H1 (cell line): ENCODE data around the gene VPS54. TPM values are rescaled to one million over a fixed set of nuclear protein-coding genes. Genes with fewer than 3 reads are reported as not detected.

ENCODE experiments used
- CTCF ChIA-PET: fragments of 300-600 bp; sonication (Branson Sonifier 250); formaldehyde crosslinking; loops from one replicate; lab custom pipeline; 2021; ENCODE audit not compliant: partially characterized antibody; lab: Charles Lee
- POLR2A ChIA-PET: fragments of 300-600 bp; sonication (Branson Sonifier 250); formaldehyde crosslinking; loops from one replicate; lab custom pipeline; 2021; ENCODE audit warnings: inconsistent platforms; ENCODE audit not compliant: partially characterized antibody; lab: Charles Lee
- DNase-seq, 2 experiments: peaks; one replicate each; pipeline versions ENCODE4 v3.0.0 to v3.0.0-alpha.2; 2010 to 2022; ENCODE audit warnings: low spot score in 2 of 2, low read depth in 1 of 2, mixed read lengths in 1 of 2
- FAIRE-seq: peaks from 2 replicates; lab custom pipeline; 2011; peaks lifted over from hg19 to GRCh38; lab: Jason Lieb, UNC
- H2AFZ ChIP-seq: 2 replicates; pipeline ENCODE4 v1.8.1; 2012; ENCODE audit warnings: low read length, inconsistent platforms
- H2AK5ac ChIP-seq: 2 replicates; pipeline ENCODE4 v1.6.1; 2013; ENCODE audit warnings: low read depth, low read length
- H2BK120ac ChIP-seq: replicated peaks from 2 replicates; pipeline ENCODE3; 2013; ENCODE audit warnings: low read depth, low read length, inconsistent platforms
- H2BK12ac ChIP-seq: 2 replicates; pipeline ENCODE4 v1.6.1; 2013; ENCODE audit warnings: low read depth, low read length
- H2BK15ac ChIP-seq: 2 replicates; pipeline ENCODE4 v1.6.1; 2013; ENCODE audit warnings: low read length
- H2BK20ac ChIP-seq: 2 replicates; pipeline ENCODE4 v1.6.1; 2013; ENCODE audit warnings: low read length
- H2BK5ac ChIP-seq: 2 replicates; pipeline ENCODE4 v1.6.1; 2013; ENCODE audit warnings: low read depth, low read length
- H3K14ac ChIP-seq: 2 replicates; pipeline ENCODE4 v1.6.1; 2013; ENCODE audit warnings: inconsistent platforms; ENCODE audit not compliant: insufficient read length
- H3K18ac ChIP-seq: 2 replicates; pipeline ENCODE4 v1.6.1; 2013; ENCODE audit warnings: low read length; ENCODE audit errors: extremely low read depth
- H3K23ac ChIP-seq: 2 replicates; pipeline ENCODE4 v1.6.1; 2013; ENCODE audit warnings: inconsistent platforms; ENCODE audit not compliant: insufficient read length
- H3K23me2 ChIP-seq: 2 replicates; pipeline ENCODE4 v1.6.1; 2013; ENCODE audit warnings: low read depth, low read length
- H3K27ac ChIP-seq: 2 replicates; pipeline ENCODE4 v1.6.1; 2011; ENCODE audit warnings: low read depth, low read length, inconsistent platforms
- H3K27me3 ChIP-seq, 4 experiments: replicated peaks in 1 of 4; 1 replicate in 1 of 4; 2 replicates in 3 of 4; pipeline versions ENCODE4 v1.6.1 to v1.8.1; 2011 to 2013; ENCODE audit warnings: low read length in 3 of 4, mild to moderate bottlenecking in 3 of 4, inconsistent platforms in 2 of 4, mixed read lengths in 2 of 4, moderate library complexity in 1 of 4; ENCODE audit not compliant: control insufficient read depth in 3 of 4, insufficient read depth in 3 of 4; ENCODE audit errors: extremely low read depth in 1 of 4
- H3K36me3 ChIP-seq, 4 experiments: 2 replicates each; pipeline versions ENCODE4 v1.6.1 to v1.8.1; 2011 to 2013; ENCODE audit warnings: mild to moderate bottlenecking in 4 of 4, low read length in 3 of 4, moderate library complexity in 2 of 4, control low read depth in 1 of 4, inconsistent platforms in 1 of 4; ENCODE audit not compliant: insufficient read depth in 4 of 4, control insufficient read depth in 2 of 4
- H3K4ac ChIP-seq: replicated peaks from 2 replicates; pipeline ENCODE3; 2013; ENCODE audit warnings: low read length, low read depth, mixed read lengths, inconsistent platforms; ENCODE audit not compliant: insufficient read length
- H3K4me1 ChIP-seq, 4 experiments: replicated peaks in 1 of 4; 1 replicate in 1 of 4; 2 replicates in 3 of 4; pipeline versions ENCODE4 v1.6.1 to v1.8.1; 2011 to 2013; ENCODE audit warnings: low read length in 3 of 4, inconsistent platforms in 2 of 4, mixed read lengths in 1 of 4; ENCODE audit not compliant: insufficient read depth in 4 of 4, control insufficient read depth in 3 of 4
- H3K4me2 ChIP-seq, 2 experiments: 2 replicates each; pipeline versions ENCODE4 v1.6.1 to v1.8.1; 2011 to 2013; ENCODE audit warnings: low read depth in 2 of 2, low read length in 2 of 2, control low read depth in 1 of 2, inconsistent platforms in 1 of 2, mild to moderate bottlenecking in 1 of 2; ENCODE audit not compliant: insufficient read depth in 1 of 2
- H3K4me3 ChIP-seq, 4 experiments: fragments of 200-600, 300-600 bp in 1 of 4; sonication (generic), shearing (Covaris generic), sonication (Bioruptor Twin) in 1 of 4; 2 replicates each; pipeline versions ENCODE4 v1.5.1 to v1.8.1; 2011 to 2016; ENCODE audit warnings: low read length in 4 of 4, low read depth in 3 of 4, control low read depth in 2 of 4, inconsistent platforms in 2 of 4, mild to moderate bottlenecking in 2 of 4, mixed read lengths in 1 of 4, moderate library complexity in 1 of 4; ENCODE audit not compliant: insufficient read depth in 2 of 4; ENCODE audit errors: extremely low read depth in 1 of 4
- H3K56ac ChIP-seq: replicated peaks from 2 replicates; pipeline ENCODE3; 2013; ENCODE audit warnings: low read depth, mild to moderate bottlenecking, mixed read lengths, low read length, inconsistent platforms; ENCODE audit not compliant: insufficient read length
- H3K79me1 ChIP-seq: 2 replicates; pipeline ENCODE4 v1.6.1; 2013; ENCODE audit warnings: low read depth, low read length, control low read depth
- H3K79me2 ChIP-seq, 2 experiments: 2 replicates each; pipeline versions ENCODE4 v1.6.1 to v1.8.1; 2012 to 2013; ENCODE audit warnings: low read length in 2 of 2, mild to moderate bottlenecking in 2 of 2, inconsistent platforms in 1 of 2; ENCODE audit not compliant: insufficient read depth in 2 of 2, control insufficient read depth in 1 of 2
- H3K9ac ChIP-seq, 4 experiments: replicated peaks in 1 of 4; 1 replicate in 1 of 4; 2 replicates in 3 of 4; pipeline versions ENCODE4 v1.6.1 to v1.8.1; 2011 to 2013; ENCODE audit warnings: low read depth in 3 of 4, low read length in 3 of 4, control low read depth in 2 of 4, mild to moderate bottlenecking in 2 of 4, moderate library complexity in 2 of 4, inconsistent platforms in 1 of 4; ENCODE audit errors: extremely low read depth in 1 of 4
- H3K9me3 ChIP-seq, 2 experiments: 2 replicates each; pipeline versions ENCODE4 v1.6.1 to v1.8.1; 2012 to 2013; ENCODE audit warnings: mild to moderate bottlenecking in 2 of 2, moderate library complexity in 2 of 2, control low read depth in 1 of 2, inconsistent platforms in 1 of 2, low read depth in 1 of 2, low read length in 1 of 2, mixed read lengths in 1 of 2; ENCODE audit not compliant: insufficient read depth in 2 of 2
- H4K20me1 ChIP-seq, 2 experiments: replicated peaks in 1 of 2; 2 replicates each; pipeline versions ENCODE3 to v1.8.1; 2011 to 2013; ENCODE audit warnings: inconsistent platforms in 2 of 2, low read length in 2 of 2, mild to moderate bottlenecking in 1 of 2; ENCODE audit not compliant: insufficient read depth in 2 of 2, control insufficient read depth in 1 of 2
- H4K5ac ChIP-seq: 2 replicates; pipeline ENCODE4 v1.6.1; 2013; ENCODE audit warnings: low read length, low read depth, mixed read lengths, inconsistent platforms; ENCODE audit not compliant: insufficient read length
- H4K8ac ChIP-seq: 2 replicates; pipeline ENCODE4 v1.8.0; 2013; ENCODE audit warnings: mild to moderate bottlenecking, moderate library complexity, low read length, inconsistent platforms; ENCODE audit not compliant: insufficient read depth; ENCODE audit errors: extremely low read depth
- H4K91ac ChIP-seq: replicated peaks from 2 replicates; pipeline ENCODE3; 2013; ENCODE audit warnings: low read length, mixed read lengths, inconsistent platforms; ENCODE audit not compliant: insufficient read length
- ASH2L ChIP-seq: fragments of 200-600, 300-600 bp; sonication (generic); IDR thresholded peaks from one replicate; pipeline ENCODE4 v1.7.1; 2017; ENCODE audit warnings: low read length
- BRCA1 ChIP-seq: IDR thresholded peaks from 2 replicates; pipeline ENCODE4 v1.6.1; 2012; ENCODE audit warnings: low read depth, low read length, improper control_type of control experiment
- CBX8 ChIP-seq: fragments of 300-800, 300-1000 bp; sonication (generic); IDR thresholded peaks from 2 replicates; pipeline ENCODE4 v1.7.1; 2016; ENCODE audit warnings: low read depth, low read length, borderline replicate concordance
- CHD1 ChIP-seq: IDR thresholded peaks from 2 replicates; pipeline ENCODE4 v1.6.1; 2012; ENCODE audit warnings: low read depth, low read length, improper control_type of control experiment
- EGR1 ChIP-seq: IDR thresholded peaks from 2 replicates; pipeline ENCODE4 v1.6.1; 2011; ENCODE audit warnings: low read depth, low read length, borderline replicate concordance
- EZH2 ChIP-seq: fragments of 200-600 bp; sonication (generic); IDR thresholded peaks from 2 replicates; pipeline ENCODE4 v1.7.1; 2012; ENCODE audit warnings: low read depth, mild to moderate bottlenecking, moderate library complexity, low read length, inconsistent platforms; ENCODE audit not compliant: severe bottlenecking
- GTF2F1 ChIP-seq: IDR thresholded peaks from 2 replicates; pipeline ENCODE4 v1.6.1; 2012; ENCODE audit warnings: low read depth, low read length, improper control_type of control experiment, borderline replicate concordance
- KDM1A ChIP-seq: fragments of 200-600, 300-600 bp; sonication (generic); IDR thresholded peaks from 2 replicates; pipeline ENCODE4 v1.7.1; 2016; ENCODE audit warnings: mild to moderate bottlenecking, low read length, borderline replicate concordance
- MAX ChIP-seq: IDR thresholded peaks from 2 replicates; pipeline ENCODE4 v1.6.1; 2012; ENCODE audit warnings: inconsistent platforms
- NRF1 ChIP-seq: IDR thresholded peaks from 2 replicates; pipeline ENCODE4 v1.6.1; 2011; ENCODE audit warnings: mild to moderate bottlenecking, low read depth, low read length, improper control_type of control experiment
- PHF8 ChIP-seq: fragments of 200-600 bp; sonication (generic); conservative IDR thresholded peaks from 2 replicates; pipeline ENCODE4 v1.7.1; 2012; ENCODE audit warnings: low read depth, mild to moderate bottlenecking, inconsistent platforms, low read length, moderate library complexity
- RXRA ChIP-seq: IDR thresholded peaks from 2 replicates; pipeline ENCODE4 v1.6.1; 2011; ENCODE audit warnings: low read depth, mild to moderate bottlenecking, low read length, moderate library complexity; ENCODE audit not compliant: insufficient read depth
- SIX5 ChIP-seq: IDR thresholded peaks from 2 replicates; pipeline ENCODE4 v1.6.1; 2011; ENCODE audit warnings: mild to moderate bottlenecking, low read depth, low read length
- SP2 ChIP-seq: IDR thresholded peaks from 2 replicates; pipeline ENCODE4 v1.6.1; 2012; ENCODE audit warnings: mild to moderate bottlenecking, low read length, inconsistent platforms
- SUZ12 ChIP-seq: fragments of 200-600 bp; sonication (generic); IDR thresholded peaks from 2 replicates; pipeline ENCODE4 v1.6.1; 2012; ENCODE audit warnings: mild to moderate bottlenecking, inconsistent platforms, low read length, moderate library complexity, mixed read lengths
- TCF12 ChIP-seq: IDR thresholded peaks from 2 replicates; pipeline ENCODE4 v1.6.1; 2011; ENCODE audit warnings: low read depth, mild to moderate bottlenecking, low read length
- WGBS, 2 experiments: shearing (Covaris generic) in 1 of 2; methylation state at CpG; one replicate each; pipeline versions ENCODE4 v1.1.6 to v1.1.7; 2013 to 2015; ENCODE audit warnings: low lambda C conversion rate in 2 of 2, mixed read lengths in 2 of 2, inconsistent platforms in 1 of 2, low coverage in 1 of 2, missing lambda C conversion rate in 1 of 2; ENCODE audit not compliant: insufficient replicate concordance in 2 of 2, insufficient coverage in 1 of 2, insufficient read length in 1 of 2; ENCODE audit errors: extremely low coverage in 1 of 2, missing lambda C conversion rate in 1 of 2; 5-methylcytosine and 5-hydroxymethylcytosine counted together
- polyA plus RNA-seq, 7 experiments: library from polyadenylated mRNA; depleted of rRNA in 3 of 7; stranded (reverse) in 5 of 7; unstranded in 2 of 7; fragments of >200 nt in 5 of 7; fragments of 200-250 nt in 2 of 7; gene quantifications; 1 replicate in 5 of 7; 2 replicates in 1 of 7; 4 replicates in 1 of 7; pipeline versions ENCODE4 v1.2.1 to v1.2.3, GENCODE V29; 2011 to 2013; ENCODE audit warnings: missing spikeins in 2 of 7, mixed read lengths in 2 of 7
- total RNA-seq: library from RNA; stranded (reverse); fragmentation: NEBNext Ultra II Directional; extraction: Animal tissue kit (Norgen Biotek cat#: 25700); gene quantifications from 2 replicates; pipeline ENCODE4 v1.2.1, GENCODE V29; 2021

VPS54 gene
- total and polyA plus RNA-seq, 2 of the 8 experiments (the other 6 are each of a cell fraction or from before 2014, with no cell fraction given) = 3.6 to 13.2 TPM

GRCh38 chr2:64013053-64013452 lies 6.2 kb downstream of the VPS54 start:
- DNase-seq = no peak
- H3K79me1 ChIP-seq = peaks cover 6% of the 10 kb centered on the region
- no peak overlapping the region for H2AK5ac ChIP-seq
- no peak for FAIRE-seq
- no peak overlapping the region for H4K91ac ChIP-seq
- 0 out of 2 replicates have a peak, but pooled peaks cover 2% of the 10 kb centered on the region for H3K23me2 ChIP-seq
- no peaks in the 10 kb centered on the region for H3K27me3 ChIP-seq
- no peak overlapping the region for H3K14ac ChIP-seq
- no peak overlapping the region for H4K5ac ChIP-seq
- H3K36me3 ChIP-seq = no peaks in the 10 kb centered on the region
- no peak overlapping the region for H3K4me2 ChIP-seq
- H3K79me2 ChIP-seq = peaks cover 0 to 66% of the 10 kb centered on the region in 2 experiments; a peak in 3 of 4 replicates
- no peak overlapping the region for H4K8ac ChIP-seq
- no peak overlapping the region for H2BK15ac ChIP-seq
- H3K56ac ChIP-seq = no peak overlapping the region
- no peaks in the 10 kb centered on the region for H4K20me1 ChIP-seq
- TF ChIP-seq BRCA1 (no peak), SP2 (no peak), GTF2F1 (no peak), RXRA (no peak), PHF8 (no peak), CBX8 (no peak), EGR1 (no peak), KDM1A (no peak), MAX (no peak), ASH2L (no peak), EZH2 (no peak), SIX5 (no peak), CHD1 (no peak), NRF1 (no peak), TCF12 (no peak), SUZ12 (no peak)
- H2BK20ac ChIP-seq = no peak overlapping the region
- H2BK12ac ChIP-seq = no peak overlapping the region
- no peaks in the 10 kb centered on the region for H3K9me3 ChIP-seq
- WGBS, 2 experiments = 95% methylated on average over 2 of the region's 2 CpGs; no CpG with 5 or more reads in 1 of the 2 experiments
- ChIA-PET CTCF (no interaction called here), POLR2A (no interaction called here)
- H3K9ac ChIP-seq = no peak overlapping the region
- H2BK120ac ChIP-seq = no peak overlapping the region
- no peak overlapping the region for H3K27ac ChIP-seq
- H2BK5ac ChIP-seq = no peak overlapping the region
- H3K4me3 ChIP-seq = no peak overlapping the region
- peaks cover 0 to 3% (median 1%) of the 10 kb centered on the region in 4 experiments; a peak in 2 of 7 replicates for H3K4me1 ChIP-seq
- H3K18ac ChIP-seq = no peak overlapping the region
- H3K23ac ChIP-seq = no peak overlapping the region
- H3K4ac ChIP-seq = no peak overlapping the region
- no peak overlapping the region for H2AFZ ChIP-seq
